Dendritic cell treated with granulocyte-macrophage colony-stimulating factor and Interleukin-4, amounts not matched to agents 40 ng/mL and 50 ng/mL, for 4 days (primary cell): ENCODE data around the gene MAPKAPK3.
"Not testable (repeated sequence)": the region's sequence is repeated elsewhere in the genome, so short reads cannot be mapped to it uniquely, and the experiment has no call there.

ENCODE experiments used
- H3K27ac Mint-ChIP-seq: one replicate; pipeline ENCODE4 v1.8.0; 2022; ENCODE audit warnings: mild to moderate bottlenecking, mixed read lengths
- H3K27me3 Mint-ChIP-seq: one replicate; pipeline ENCODE4 v1.8.0; 2022; ENCODE audit warnings: mild to moderate bottlenecking, mixed read lengths
- H3K36me3 Mint-ChIP-seq: one replicate; pipeline ENCODE4 v1.8.0; 2022; ENCODE audit warnings: low read depth, mixed read lengths
- H3K4me1 Mint-ChIP-seq: one replicate; pipeline ENCODE4 v1.8.0; 2022; ENCODE audit warnings: low read depth, mixed read lengths
- H3K4me3 Mint-ChIP-seq: one replicate; pipeline ENCODE4 v1.8.0; 2022; ENCODE audit warnings: mild to moderate bottlenecking, moderate library complexity, mixed read lengths
- H3K9me3 Mint-ChIP-seq: one replicate; pipeline ENCODE4 v1.8.0; 2022; ENCODE audit warnings: mixed read lengths
- intact Hi-C: fragments of 100-400 bp; cut with micrococcal nuclease; formaldehyde crosslinking; loops from one replicate; pipeline ENCODE4 v1.15.0; 2022

The MAPKAPK3 gene

DNA sequence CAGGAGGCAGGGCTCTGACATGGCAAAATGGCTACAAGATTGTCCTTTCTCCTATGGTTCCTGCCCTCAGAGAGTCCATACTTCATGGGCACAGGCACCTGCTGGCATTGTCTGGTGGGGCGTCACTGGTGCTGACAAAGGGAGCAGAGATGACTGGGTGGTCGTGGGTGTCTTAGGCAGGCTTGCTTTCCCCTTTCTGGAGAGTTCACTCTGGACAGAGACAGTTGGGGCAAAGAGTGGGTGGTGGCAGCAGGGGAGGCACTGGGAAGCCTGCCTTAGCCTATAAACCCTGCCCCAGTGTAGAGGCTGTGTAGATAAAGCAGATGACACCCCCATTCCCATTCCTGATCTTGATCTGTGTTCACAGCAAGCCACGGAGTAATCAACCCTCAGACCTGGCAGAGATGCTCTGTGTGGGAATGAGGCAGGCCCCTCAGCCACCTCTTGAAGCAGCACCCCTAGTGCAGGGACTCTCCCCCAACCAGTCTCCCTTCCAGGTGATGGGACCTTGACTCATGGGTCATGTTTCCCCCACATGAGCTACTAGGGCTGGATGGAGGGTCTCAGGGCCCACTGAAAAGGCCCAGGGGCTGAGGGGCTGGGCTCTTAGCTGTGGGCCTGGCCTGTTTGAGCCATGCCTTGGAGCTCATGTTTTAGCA is 37.1 kb downstream of the MAPKAPK3 start:
- H3K4me1 Mint-ChIP-seq = peaks cover 61% of the 10 kb centered on the region
- no peaks in the 10 kb centered on the region for H3K9me3 Mint-ChIP-seq
- no peak overlapping the region for H3K4me3 Mint-ChIP-seq
- intact Hi-C loops = loop anchor here (5.0 kb wide), 1 partner anchor 37 kb away; the partner anchor contains the start of gene MAPKAPK3
- peaks cover 2% of the 10 kb centered on the region for H3K27me3 Mint-ChIP-seq
- peaks cover 40% of the 10 kb centered on the region for H3K36me3 Mint-ChIP-seq
- H3K27ac Mint-ChIP-seq = no peak overlapping the region

DNA sequence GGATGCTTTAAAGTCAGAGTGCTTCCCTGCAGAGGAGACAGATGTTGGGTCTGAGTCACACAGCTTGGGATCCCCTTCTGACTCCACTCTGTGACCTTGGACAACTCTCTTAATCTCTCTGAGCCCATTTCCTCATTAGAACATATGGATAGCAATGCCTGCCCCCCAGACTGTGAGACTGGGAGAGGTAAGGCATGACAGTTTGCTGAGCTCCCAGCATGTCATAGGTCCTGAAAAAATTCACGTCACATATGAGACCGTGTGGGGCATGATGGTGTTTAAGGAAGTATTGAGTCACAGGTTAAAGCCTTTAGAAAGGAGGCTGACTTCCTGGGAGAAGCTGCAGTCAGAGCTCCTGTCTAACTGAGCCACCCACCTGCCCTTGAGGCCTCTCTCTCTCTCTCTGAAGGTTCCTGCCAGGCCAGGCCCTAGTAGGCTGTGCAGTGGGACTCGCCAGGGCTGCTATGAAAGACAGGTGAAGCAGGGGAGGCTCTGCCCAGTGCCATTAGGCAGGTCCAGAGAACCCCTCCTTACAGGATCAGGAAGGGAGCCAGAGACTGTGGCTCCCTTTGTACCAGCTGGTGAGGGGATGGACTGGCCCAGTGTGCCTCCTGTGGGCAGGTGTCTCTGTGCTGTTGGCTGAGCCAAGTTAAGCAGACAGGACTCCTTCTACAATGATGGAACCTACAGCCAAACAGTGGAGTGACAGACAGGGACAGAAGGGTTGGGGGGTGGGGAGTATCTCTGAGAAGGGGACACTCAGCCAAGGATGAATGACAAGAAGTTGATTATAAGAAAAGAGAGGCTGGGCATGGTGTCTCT is 38.3 kb downstream of the MAPKAPK3 start:
- Mint-ChIP-seq H3K27me3 (peaks cover 2% of the 10 kb centered on the region), H3K9me3 (no peaks in the 10 kb centered on the region), H3K27ac (peak overlapping the region; percentile 19), H3K4me1 (peaks cover 52% of the 10 kb centered on the region), H3K4me3 (no peak overlapping the region), H3K36me3 (peaks cover 29% of the 10 kb centered on the region)
- intact Hi-C loops = no loop called here

DNA sequence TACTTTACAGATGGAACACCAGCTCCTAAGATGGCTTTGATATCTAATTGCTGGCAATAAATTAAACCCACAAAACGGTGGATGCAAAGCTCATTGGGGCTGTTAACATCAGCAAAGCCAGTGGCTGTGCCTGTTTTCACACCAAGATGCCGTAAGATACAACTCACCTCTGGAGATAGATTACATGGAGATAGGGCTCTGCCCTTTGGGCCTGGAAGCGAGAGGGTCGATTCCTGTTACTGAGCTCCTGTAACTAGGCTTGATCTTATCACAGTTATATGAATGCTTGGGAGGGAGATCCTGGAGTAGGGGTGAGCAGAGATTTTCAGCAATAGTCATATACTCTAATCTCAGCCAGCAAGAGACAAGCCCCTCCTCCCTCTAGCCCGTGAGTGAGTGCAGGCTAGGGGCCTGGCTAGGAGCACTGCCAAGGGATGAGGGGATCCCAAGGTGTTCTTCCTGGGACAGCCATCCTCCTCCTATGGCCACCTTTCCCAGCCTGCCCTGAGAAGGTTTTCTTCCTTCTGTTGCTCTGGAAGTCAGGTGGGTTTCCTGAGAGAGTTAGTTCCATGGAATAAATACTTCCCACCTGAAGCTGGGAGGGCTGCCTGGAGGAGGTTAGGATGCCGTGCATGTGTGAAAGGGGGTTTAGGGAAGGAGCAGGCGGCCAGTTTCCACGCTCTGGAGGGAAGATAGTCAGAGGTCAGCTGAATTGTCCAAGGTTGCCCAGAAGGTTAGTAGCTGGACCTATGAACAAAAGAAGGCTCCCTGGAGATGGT is 39.7 kb downstream of the MAPKAPK3 start:
- H3K36me3 Mint-ChIP-seq = peaks cover 15% of the 10 kb centered on the region
- no peak overlapping the region for H3K27ac Mint-ChIP-seq
- intact Hi-C loops = no loop called here
- no peak overlapping the region for H3K4me3 Mint-ChIP-seq
- H3K27me3 Mint-ChIP-seq = peaks cover 2% of the 10 kb centered on the region
- peaks cover 40% of the 10 kb centered on the region for H3K4me1 Mint-ChIP-seq
- H3K9me3 Mint-ChIP-seq = no peaks in the 10 kb centered on the region

DNA sequence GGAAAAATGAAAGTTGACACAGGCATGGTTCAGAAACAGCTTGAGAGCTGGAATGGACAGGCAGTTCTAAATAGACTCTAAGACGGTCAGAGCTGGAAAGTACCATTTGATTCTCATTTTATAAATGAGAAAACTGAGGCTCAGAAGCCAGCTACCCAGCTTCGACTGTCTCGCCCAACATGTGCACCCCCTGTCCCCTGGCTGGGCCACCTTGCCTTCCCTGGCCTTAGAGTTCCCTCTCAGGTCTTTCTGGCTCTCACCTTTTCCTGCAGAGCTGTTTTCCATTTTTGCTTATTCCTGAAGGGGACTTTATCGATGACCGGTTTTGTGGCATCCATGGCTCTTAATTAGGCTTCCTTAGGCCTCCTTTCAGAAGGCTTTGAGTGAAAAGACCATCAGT is 40.5 kb downstream of the MAPKAPK3 start:
- peaks cover 40% of the 10 kb centered on the region for H3K4me1 Mint-ChIP-seq
- intact Hi-C loops = no loop called here
- peaks cover 2% of the 10 kb centered on the region for H3K27me3 Mint-ChIP-seq
- no peak overlapping the region for H3K27ac Mint-ChIP-seq
- no peak overlapping the region for H3K4me3 Mint-ChIP-seq
- H3K9me3 Mint-ChIP-seq = no peaks in the 10 kb centered on the region
- H3K36me3 Mint-ChIP-seq = peaks cover 9% of the 10 kb centered on the region

DNA sequence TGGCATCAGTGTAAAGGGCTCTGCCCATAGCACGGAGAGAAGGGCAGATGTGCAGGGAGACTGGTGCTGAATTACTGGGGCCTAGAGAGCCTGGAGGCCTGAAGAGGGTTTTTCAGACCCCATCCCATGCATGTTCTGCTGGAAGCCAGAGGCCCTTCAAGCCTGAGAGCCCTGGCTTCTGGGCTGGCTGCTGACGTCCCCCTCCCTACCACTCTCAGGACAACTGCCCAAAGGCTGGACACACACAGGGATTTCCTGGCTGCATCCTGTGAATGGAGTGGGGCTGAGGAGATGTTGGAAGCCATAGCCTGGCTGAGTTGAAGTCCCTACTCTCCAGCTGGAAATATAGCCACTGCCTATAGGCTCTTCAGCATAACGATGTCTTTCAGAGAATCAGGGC is 40.9 kb downstream of the MAPKAPK3 start:
- Mint-ChIP-seq H3K4me3 (no peak overlapping the region), H3K27me3 (peaks cover 2% of the 10 kb centered on the region), H3K36me3 (peaks cover 5% of the 10 kb centered on the region), H3K27ac (no peak overlapping the region), H3K4me1 (peaks cover 40% of the 10 kb centered on the region), H3K9me3 (no peaks in the 10 kb centered on the region)
- intact Hi-C loops = no loop called here

- Mint-ChIP-seq H3K27ac (no peak overlapping the region), H3K27me3 (peaks cover 2% of the 10 kb centered on the region), H3K4me3 (no peak overlapping the region), H3K9me3 (no peaks in the 10 kb centered on the region), H3K4me1 (peaks cover 37% of the 10 kb centered on the region), H3K36me3 (no peaks in the 10 kb centered on the region)
- intact Hi-C loops = no loop called here
Observed at GRCh38 chr3:50658416-50658815, 41.5 kb downstream of the MAPKAPK3 start.

DNA sequence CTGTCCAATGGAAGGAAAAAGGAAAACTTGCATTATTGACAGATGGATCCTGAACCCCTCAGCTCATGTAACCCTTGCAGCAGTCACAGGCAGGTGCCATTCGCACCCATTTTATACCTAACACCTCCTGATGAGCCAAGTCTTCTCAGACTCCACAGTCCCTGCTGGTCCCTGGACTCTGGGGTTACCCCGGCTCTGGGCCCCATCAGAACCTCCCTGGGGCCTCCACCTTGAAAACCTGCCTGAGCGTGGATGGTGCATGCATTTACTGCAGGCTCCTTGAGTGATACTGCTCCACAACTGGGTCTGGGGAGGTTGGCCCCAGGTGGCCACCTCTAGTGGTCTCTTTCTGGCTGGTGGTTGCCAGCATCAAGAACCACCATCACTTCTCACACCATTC is 41.9 kb downstream of the MAPKAPK3 start:
- Mint-ChIP-seq H3K9me3 (no peaks in the 10 kb centered on the region), H3K36me3 (no peaks in the 10 kb centered on the region), H3K27ac (no peak overlapping the region), H3K4me3 (no peak overlapping the region), H3K27me3 (peaks cover 2% of the 10 kb centered on the region), H3K4me1 (peaks cover 33% of the 10 kb centered on the region)
- intact Hi-C loops = no loop called here

DNA sequence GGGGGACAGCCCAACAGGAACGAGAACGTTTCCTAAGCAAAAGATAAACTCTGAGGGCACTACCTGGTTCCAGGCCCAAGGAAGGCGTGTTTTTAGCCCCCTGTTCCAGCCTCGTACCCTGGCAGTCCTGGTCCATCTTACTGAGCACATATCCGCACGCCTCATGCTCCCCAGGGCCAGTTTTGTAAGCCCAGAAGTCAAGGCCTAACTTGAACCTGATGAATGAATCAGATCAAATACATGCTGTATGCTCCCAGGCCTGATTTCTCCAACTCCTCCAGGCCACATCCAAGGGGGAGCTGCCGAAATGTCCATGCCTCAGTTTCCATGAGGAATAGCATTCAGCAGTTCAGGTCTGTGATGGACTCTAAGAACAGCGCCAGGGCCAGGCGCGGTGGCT is 43.4 kb downstream of the MAPKAPK3 start:
- Mint-ChIP-seq H3K27ac (no peak overlapping the region), H3K4me1 (peaks cover 26% of the 10 kb centered on the region)

DNA sequence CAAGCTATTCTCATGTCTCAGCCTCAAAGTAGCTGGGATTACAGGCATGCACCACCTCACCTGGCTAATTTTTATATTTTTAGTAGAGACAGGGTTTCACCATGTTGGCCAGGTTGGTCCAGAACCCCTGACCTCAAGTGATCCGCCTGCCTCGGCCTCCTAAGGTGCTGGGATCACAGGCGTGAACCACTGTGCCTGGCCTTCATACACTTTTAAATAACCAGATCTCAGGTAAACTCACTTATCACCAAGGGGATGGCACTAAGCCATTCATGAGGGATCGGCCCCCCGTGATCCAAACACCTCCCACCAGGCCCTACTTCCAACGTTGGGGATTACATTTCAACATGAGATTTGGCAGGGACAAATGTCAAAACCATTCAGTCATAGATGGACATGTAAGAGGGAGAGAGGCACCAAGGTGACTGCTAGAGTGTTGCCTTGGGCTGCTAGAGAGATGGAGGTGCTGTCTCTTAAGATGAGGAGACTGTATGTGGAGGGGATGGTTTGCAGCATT is 44.4 kb downstream of the MAPKAPK3 start:
- Mint-ChIP-seq H3K27ac (no peak overlapping the region), H3K36me3 (no peaks in the 10 kb centered on the region), H3K4me3 (no peak overlapping the region)

More for the DNA sequence above, 43.4 kb downstream of the MAPKAPK3 start:
- no peak overlapping the region for H3K4me3 Mint-ChIP-seq
- peaks cover 1% of the 10 kb centered on the region for H3K27me3 Mint-ChIP-seq
- H3K9me3 Mint-ChIP-seq = no peaks in the 10 kb centered on the region
- H3K36me3 Mint-ChIP-seq = no peaks in the 10 kb centered on the region
- intact Hi-C loops = no loop called here

GRCh38 chr3:50662408-50662807 is 45.5 kb downstream of the MAPKAPK3 start:
- H3K36me3 Mint-ChIP-seq = no peaks in the 10 kb centered on the region
- intact Hi-C loops = no loop called here
- no peaks in the 10 kb centered on the region for H3K9me3 Mint-ChIP-seq
- H3K27me3 Mint-ChIP-seq = peaks cover 4% of the 10 kb centered on the region
- no peak overlapping the region for H3K4me3 Mint-ChIP-seq
- peaks cover 40% of the 10 kb centered on the region for H3K4me1 Mint-ChIP-seq
- no peak overlapping the region for H3K27ac Mint-ChIP-seq

More for the DNA sequence above, 44.4 kb downstream of the MAPKAPK3 start:
- no peaks in the 10 kb centered on the region for H3K27me3 Mint-ChIP-seq
- no peaks in the 10 kb centered on the region for H3K9me3 Mint-ChIP-seq
- intact Hi-C loops = no loop called here
- peaks cover 32% of the 10 kb centered on the region for H3K4me1 Mint-ChIP-seq

DNA sequence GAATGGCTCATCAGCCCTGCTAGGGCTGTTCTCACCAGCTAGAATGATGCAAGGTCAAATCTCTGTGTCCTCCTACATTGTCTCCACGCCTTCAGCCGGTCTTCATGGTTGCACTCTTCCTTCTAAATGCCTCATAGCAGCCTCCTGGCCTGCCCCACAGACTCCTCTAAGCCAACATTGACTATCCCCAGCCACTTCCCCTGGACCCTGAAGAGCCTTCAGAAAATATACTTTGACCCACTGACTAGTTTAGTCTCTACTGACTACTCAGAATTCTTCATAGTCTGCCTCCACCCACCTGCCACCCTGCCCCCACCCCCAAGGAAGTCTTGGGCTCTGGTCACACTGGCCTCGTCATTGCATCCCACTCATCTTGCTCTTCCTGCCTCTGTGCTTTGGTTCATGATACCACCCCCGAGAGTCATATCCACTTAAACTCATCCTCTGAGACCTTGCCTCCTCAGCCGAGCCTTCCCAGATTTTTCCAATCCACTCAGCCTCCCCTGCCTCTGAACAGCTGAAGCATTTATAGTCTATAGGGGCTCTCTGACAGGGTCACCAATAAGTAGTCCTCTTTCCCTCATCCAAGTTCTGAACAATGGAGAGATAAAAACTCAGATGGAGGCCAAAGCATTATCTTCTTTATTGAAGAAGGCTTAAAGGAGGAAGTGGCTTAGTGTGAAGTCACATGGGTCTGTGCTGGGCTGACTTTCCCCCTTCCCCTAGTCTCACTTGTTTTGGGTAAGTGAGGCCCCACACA is 48.3 kb downstream of the MAPKAPK3 start:
- Mint-ChIP-seq H3K4me1 (peaks cover 40% of the 10 kb centered on the region), H3K27me3 (peaks cover 13% of the 10 kb centered on the region), H3K9me3 (no peaks in the 10 kb centered on the region), H3K36me3 (no peaks in the 10 kb centered on the region), H3K27ac (peak overlapping the region; percentile 65), H3K4me3 (no peak overlapping the region)
- intact Hi-C loops = no loop called here

GRCh38 chr3:50665841-50666115 is 48.8 kb downstream of the MAPKAPK3 start:
- H3K9me3 Mint-ChIP-seq, H3K4me3 Mint-ChIP-seq, H3K36me3 Mint-ChIP-seq, intact Hi-C loops: not testable (repeated sequence)
- peak overlapping the region; percentile 65 for H3K27ac Mint-ChIP-seq
- peaks cover 18% of the 10 kb centered on the region for H3K27me3 Mint-ChIP-seq
- H3K4me1 Mint-ChIP-seq = peaks cover 40% of the 10 kb centered on the region

DNA sequence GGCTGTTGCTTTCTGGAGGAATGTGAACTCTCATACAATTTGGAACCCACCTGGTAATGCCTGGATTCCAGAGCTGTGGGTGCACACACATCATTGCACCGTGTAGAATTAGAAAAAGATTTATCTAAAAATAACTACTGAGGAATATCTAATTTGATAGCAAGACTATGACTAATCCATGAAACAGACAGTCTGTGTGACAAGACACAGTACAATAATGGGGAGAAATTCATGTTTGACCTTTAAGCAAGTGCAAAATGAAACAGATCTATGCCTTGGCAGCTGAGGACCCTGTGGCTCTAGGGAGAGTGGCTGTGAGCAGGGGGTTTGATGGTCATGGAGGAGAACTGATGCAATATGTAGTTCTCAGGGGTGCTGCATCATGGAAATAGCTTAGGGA is 49.9 kb downstream of the MAPKAPK3 start:
- no peak overlapping the region for H3K27ac Mint-ChIP-seq
- peaks cover 37% of the 10 kb centered on the region for H3K4me1 Mint-ChIP-seq
- H3K4me3 Mint-ChIP-seq = no peak overlapping the region
- no peaks in the 10 kb centered on the region for H3K9me3 Mint-ChIP-seq
- H3K36me3 Mint-ChIP-seq = no peaks in the 10 kb centered on the region
- H3K27me3 Mint-ChIP-seq = peaks cover 24% of the 10 kb centered on the region
- intact Hi-C loops = no loop called here
